GM12891 (cell line): Measurements from ENCODE around the gene COL20A1.

Experiments used
- DNase-seq: peaks from one replicate; pipeline ENCODE4 v3.0.0; 2011; ENCODE audit warnings: low spot score; ENCODE audit not compliant: insufficient read length
- FAIRE-seq: peaks from 2 replicates; lab custom pipeline; 2011; peaks lifted over from hg19 to GRCh38; lab: Jason Lieb, UNC
- PAX5 ChIP-seq: IDR thresholded peaks from 2 replicates; pipeline ENCODE4 v1.6.1; 2011; ENCODE audit warnings: low read length, moderate library complexity, mild to moderate bottlenecking; ENCODE audit not compliant: insufficient read depth, severe bottlenecking
- POLR2A ChIP-seq: IDR thresholded peaks from 2 replicates; pipeline ENCODE4 v1.6.1; 2011; ENCODE audit warnings: low read depth, low read length, control low read depth
- POLR2AphosphoS5 ChIP-seq: IDR thresholded peaks from 2 replicates; pipeline ENCODE4 v1.6.1; 2011; ENCODE audit warnings: low read depth, low read length, control low read depth
- POU2F2 ChIP-seq: IDR thresholded peaks from 2 replicates; pipeline ENCODE4 v1.6.1; 2011; ENCODE audit warnings: low read depth, mild to moderate bottlenecking, control low read depth, low read length, moderate library complexity
- SPI1 ChIP-seq: IDR thresholded peaks from 2 replicates; pipeline ENCODE4 v1.6.1; 2011; ENCODE audit warnings: low read depth, low read length, control low read depth
- TAF1 ChIP-seq: IDR thresholded peaks from 2 replicates; pipeline ENCODE4 v1.6.1; 2011; ENCODE audit warnings: low read depth, low read length, control low read depth

The COL20A1 gene

DNA sequence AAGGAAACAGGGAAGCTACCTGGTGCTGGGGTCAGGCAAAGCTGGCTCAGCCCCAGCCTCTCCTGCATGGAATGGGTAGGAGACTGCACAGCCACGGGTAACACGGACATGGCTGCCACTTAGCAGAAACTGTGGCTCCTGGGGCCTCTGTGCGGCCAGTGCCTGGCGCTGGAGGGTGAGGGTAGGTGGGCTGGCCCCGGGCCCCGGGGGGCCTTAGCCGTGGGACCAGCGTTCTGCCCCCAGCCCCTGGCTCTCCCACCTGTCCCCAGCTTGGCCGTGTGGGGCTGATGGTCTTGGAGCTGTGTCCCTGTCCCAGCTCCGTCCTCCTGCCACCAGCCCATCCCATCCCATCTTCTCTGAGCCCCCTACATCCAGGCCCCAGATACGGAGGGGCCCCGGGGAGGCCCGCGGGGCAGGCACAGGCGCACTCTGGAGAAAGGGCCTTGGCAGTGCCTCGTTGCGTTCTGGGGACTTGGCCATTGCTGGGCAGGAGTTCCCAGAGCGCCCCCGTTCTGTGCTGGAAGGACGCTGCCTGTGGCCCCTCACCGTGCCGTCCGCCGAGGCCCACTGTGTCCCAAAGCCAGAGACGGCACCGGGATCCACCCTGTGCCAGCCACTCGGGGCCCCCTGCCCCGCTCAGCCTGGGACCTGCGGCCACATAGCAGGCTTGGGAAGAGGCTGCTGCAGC is 56.0 kb downstream of the COL20A1 start:
- no peak for DNase-seq
- no peak for TF ChIP-seq POLR2A
- no peak for TF ChIP-seq PAX5
- no peak for TF ChIP-seq POU2F2
- TF ChIP-seq POLR2AphosphoS5: no peak
- TF ChIP-seq TAF1: no peak
- no peak for TF ChIP-seq SPI1
- FAIRE-seq: no peak

DNA sequence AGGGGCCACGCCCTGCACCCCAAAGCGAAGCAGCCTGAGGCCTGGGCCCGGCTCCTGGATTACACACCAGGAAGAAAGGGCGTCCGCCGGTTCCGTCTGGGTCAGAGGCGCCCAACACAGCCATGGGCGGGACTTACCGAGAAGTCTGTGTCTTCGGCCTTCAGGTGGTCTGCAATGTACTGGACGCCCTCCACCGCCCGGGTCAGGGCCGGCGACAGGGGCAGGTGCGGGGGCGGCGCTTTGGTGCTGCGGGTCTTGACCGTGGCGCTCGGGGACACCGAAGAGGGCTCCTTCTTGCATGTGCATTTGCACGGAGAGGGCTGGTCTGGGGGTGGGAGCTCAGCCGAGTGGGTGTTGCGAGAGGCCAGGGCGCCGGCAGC is 56.5 kb downstream of the COL20A1 start:
- DNase-seq (no peak), FAIRE-seq (no peak)
- TF ChIP-seq PAX5 (no peak), TAF1 (no peak), POLR2A (no peak), POLR2AphosphoS5 (no peak), POU2F2 (no peak), SPI1 (no peak)

DNA sequence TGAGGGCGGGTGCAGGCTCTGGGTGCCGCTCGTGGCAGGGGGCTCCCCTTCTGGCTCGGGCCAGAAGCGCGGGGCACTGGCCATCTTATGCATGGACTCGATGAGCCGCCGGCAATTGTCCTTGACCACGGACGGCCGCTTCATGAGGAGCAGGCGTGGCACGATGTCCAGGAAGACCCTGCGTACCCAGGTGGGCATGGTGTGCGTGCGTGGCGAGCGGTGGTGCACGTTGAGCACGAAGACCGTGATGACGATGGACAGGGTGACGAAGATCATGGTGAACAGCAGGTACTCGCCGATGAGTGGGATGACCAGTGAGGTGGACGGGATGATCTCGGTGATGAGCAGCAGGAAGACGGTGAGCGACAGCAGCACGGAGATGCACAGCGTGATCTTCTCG is 57.2 kb downstream of the COL20A1 start:
- DNase-seq (no peak), FAIRE-seq (no peak)
- TF ChIP-seq SPI1: no peak
- no peak for TF ChIP-seq POLR2A
- no peak for TF ChIP-seq TAF1
- no peak for TF ChIP-seq POLR2AphosphoS5
- no peak for TF ChIP-seq POU2F2
- no peak for TF ChIP-seq PAX5

DNA sequence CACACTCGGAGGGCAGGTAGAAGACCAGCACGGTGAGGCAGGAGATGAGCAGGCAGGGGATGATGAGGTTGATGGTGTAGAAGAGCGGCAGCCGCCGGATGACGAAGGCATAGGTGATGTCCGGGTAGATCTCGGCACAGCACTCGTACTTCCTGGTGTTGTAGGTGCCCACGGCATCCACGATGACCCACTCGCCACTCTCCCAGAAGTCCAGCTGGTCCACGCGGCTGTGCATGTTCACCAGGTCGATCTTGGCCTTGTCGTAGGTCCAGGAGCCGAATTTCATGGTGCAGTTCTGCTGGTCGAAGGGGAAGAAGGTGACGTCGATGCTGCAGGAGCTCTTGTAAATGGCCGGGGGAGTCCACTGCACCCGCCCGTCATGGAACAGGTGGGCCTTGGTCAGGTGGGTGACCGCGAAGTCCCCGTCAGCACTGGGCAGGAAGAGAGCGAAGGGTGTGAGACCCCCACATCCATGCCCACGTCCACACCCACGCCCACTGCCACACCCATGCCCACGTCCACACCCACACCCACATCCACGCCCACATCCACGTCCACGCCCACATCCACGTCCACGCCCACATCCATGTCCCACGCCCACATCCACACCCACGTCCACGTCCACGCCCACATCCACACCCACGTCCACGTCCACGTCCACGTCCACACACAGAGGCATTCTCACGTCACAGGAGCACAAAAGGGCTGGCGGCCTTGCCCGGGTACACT is 57.8 kb downstream of the COL20A1 start:
- TF ChIP-seq TAF1 (no peak), PAX5 (no peak), POLR2A (no peak), POLR2AphosphoS5 (no peak), SPI1 (no peak), POU2F2 (no peak)
- FAIRE-seq: no peak
- no peak for DNase-seq

GRCh38 chr20:63351326-63351700 is 58.3 kb downstream of the COL20A1 start:
- TF ChIP-seq POU2F2: no peak
- no peak for TF ChIP-seq POLR2A
- no peak for TF ChIP-seq PAX5
- DNase-seq: no peak
- no peak for FAIRE-seq

DNA sequence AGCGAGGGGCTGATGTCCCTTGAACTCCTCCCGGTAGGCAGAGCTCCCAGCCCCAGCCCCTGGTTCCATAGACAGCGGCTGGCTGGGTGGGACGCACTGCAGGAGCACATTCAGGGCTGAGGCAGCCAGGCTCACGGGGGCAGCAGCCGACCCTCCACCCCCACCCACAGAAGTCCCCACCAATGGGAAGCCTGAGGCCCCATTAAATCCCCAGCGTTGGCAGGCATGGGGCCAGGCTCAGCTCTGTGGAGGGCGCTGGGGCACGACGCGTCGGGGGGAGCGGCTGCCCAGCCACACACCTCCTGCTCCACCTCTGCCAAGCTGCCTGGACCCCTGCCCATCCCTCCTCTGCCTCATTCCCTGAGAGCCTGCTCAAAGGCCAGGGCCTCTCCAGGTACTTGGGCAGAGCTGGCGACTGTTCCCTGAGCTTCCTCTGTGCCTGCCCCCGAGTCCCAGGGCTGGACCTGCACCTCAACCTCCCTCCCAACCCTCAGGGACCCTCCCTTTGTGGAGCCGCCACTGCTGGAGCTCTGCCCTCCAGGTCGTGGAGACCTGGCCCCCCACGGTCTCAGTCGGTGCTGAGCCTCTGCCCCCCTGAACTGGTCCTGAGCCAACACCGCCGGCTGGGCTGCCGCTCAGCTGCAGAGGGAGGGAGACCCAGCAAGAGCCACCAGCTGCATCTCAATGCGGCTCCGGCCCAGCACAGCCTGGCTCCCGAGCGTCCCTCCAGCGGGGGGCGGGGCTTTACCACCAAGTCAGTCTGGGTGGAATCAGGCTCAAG is 59.0 kb downstream of the COL20A1 start:
- FAIRE-seq: no peak
- TF ChIP-seq PAX5: no peak
- TF ChIP-seq POLR2AphosphoS5: no peak
- TF ChIP-seq SPI1: no peak
- TF ChIP-seq TAF1: no peak
- TF ChIP-seq POU2F2: no peak
- TF ChIP-seq POLR2A: no peak

DNA sequence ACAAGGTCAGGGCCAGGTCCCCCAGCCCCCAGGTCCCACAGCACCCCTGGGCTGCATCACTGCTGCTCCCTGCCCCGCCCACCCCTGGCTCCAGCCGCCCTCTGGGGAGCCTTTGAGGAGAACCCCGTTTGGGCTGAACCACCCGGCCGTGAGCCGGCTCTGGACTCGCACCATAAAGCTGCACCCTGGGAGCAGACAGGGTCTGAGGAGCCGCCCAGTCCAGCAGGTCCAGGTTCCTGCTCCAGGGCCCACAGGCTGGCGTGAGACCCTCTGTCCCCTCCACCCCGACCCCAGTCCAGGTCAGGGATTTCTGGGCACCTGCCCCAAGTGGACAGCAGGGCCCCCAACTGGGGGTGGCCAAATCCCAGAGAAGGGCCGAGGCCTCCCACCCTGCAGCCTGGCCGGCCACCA is 59.8 kb downstream of the COL20A1 start:
- DNase-seq (no peak), FAIRE-seq (no peak)
- no peak for TF ChIP-seq TAF1
- no peak for TF ChIP-seq PAX5
- TF ChIP-seq POLR2AphosphoS5: no peak

More for the DNA sequence above, 59.0 kb downstream of the COL20A1 start:
- DNase-seq: no peak

GRCh38 chr20:63354636-63355350 is 61.8 kb downstream of the COL20A1 start:
- DNase-seq: no peak

GRCh38 chr20:63355781-63356295 is 62.9 kb downstream of the COL20A1 start:
- FAIRE-seq (no peak), DNase-seq (no peak)
- TF ChIP-seq TAF1 (no peak), POLR2A (no peak), POLR2AphosphoS5 (no peak), SPI1 (no peak), POU2F2 (no peak), PAX5 (no peak)

More at GRCh38 chr20:63354636-63355350, 61.8 kb downstream of the COL20A1 start:
- FAIRE-seq: no peak
- TF ChIP-seq SPI1 (no peak), PAX5 (no peak)
